Astrocyte of the spinal cord (primary cell): ENCODE measurements around the gene IL36B.

Experiments
- DNase-seq: peaks from one replicate; pipeline ENCODE4 v3.0.0; 2011; ENCODE audit warnings: low read depth, low spot score
- H3K4me3 ChIP-seq: 2 replicates; pipeline ENCODE4 v1.5.1; 2011; ENCODE audit warnings: low read depth, mild to moderate bottlenecking, low read length, moderate library complexity
- CTCF ChIP-seq: IDR thresholded peaks from 2 replicates; pipeline ENCODE4 v1.5.1; 2012; ENCODE audit warnings: low read depth, mild to moderate bottlenecking, low read length, inconsistent platforms
- in situ Hi-C: cut with HindIII; loops from 2 replicates; pipeline ENCODE4 v1.10.0; 2017; ENCODE audit warnings: low sequenced_read_pairs

IL36B gene

GRCh38 chr2:113069676-113070605 lies 17.3 kb upstream of the IL36B start:
- no peak for DNase-seq
- TF ChIP-seq CTCF, result no peak
- H3K4me3 ChIP-seq, result no peak overlapping the region
- in situ Hi-C loops, result no loop called here

GRCh38 chr2:113068706-113069485 lies 16.2 kb upstream of the IL36B start:
- H3K4me3 ChIP-seq, result no peak overlapping the region
- TF ChIP-seq CTCF, result no peak
- no peak for DNase-seq
- in situ Hi-C loops, result no loop called here

GRCh38 chr2:113068249-113068648 lies 15.6 kb upstream of the IL36B start:
- in situ Hi-C loops, result no loop called here
- no peak for TF ChIP-seq CTCF

GRCh38 chr2:113067681-113068080 lies 15.0 kb upstream of the IL36B start, which contains the start of gene IL1F10:
TSS of gene IL1F10 (plus strand) at chr2:113067970. CDS start at chr2:113072739, 4,769 bp downstream.
- H3K4me3 ChIP-seq, result no peak within 1 kb of the TSS

More at GRCh38 chr2:113068249-113068648, 15.6 kb upstream of the IL36B start:
- no peak overlapping the region for H3K4me3 ChIP-seq
- no peak for DNase-seq

GRCh38 chr2:113064898-113065297 lies 12.2 kb upstream of the IL36B start:
- no peak for DNase-seq
- in situ Hi-C loops, result no loop called here
- no peak overlapping the region for H3K4me3 ChIP-seq
- TF ChIP-seq CTCF, result no peak

More at GRCh38 chr2:113067681-113068080, 15.0 kb upstream of the IL36B start, which contains the start of gene IL1F10:
- in situ Hi-C loops, result no loop called here
- TF ChIP-seq CTCF, result no peak
- no peak for DNase-seq

GRCh38 chr2:113064281-113064680 lies 11.6 kb upstream of the IL36B start:
- DNase-seq, result no peak
- no peak for TF ChIP-seq CTCF
- in situ Hi-C loops, result no loop called here
- H3K4me3 ChIP-seq, result no peak overlapping the region
